Suprapubic skin (tissue), 4 donors: Measurements from ENCODE around the gene SYPL1. TPM values are rescaled to one million over a fixed set of nuclear protein-coding genes. Genes with fewer than 3 reads are reported as not detected.

ENCODE experiments used
- DNase-seq, 2 donors: peaks; one replicate each; pipeline ENCODE4 v3.0.0-alpha.2; 2019; ENCODE audit warnings: low spot score in 2 of 2
- H3K27ac ChIP-seq: fragments of 200-600 bp; sonication (generic); one replicate; pipeline ENCODE4 v1.5.1; 2019
- H3K27me3 ChIP-seq: fragments of 200-600 bp; sonication (generic); one replicate; pipeline ENCODE4 v1.5.1; 2019
- H3K36me3 ChIP-seq: fragments of 200-600 bp; sonication (generic); one replicate; pipeline ENCODE4 v1.5.1; 2019
- H3K4me1 ChIP-seq: fragments of 200-600 bp; sonication (generic); one replicate; pipeline ENCODE4 v1.5.1; 2019
- H3K4me3 ChIP-seq: fragments of 200-600 bp; sonication (generic); one replicate; pipeline ENCODE4 v1.5.1; 2019; ENCODE audit warnings: mild to moderate bottlenecking
- H3K9me3 ChIP-seq: fragments of 200-600 bp; sonication (generic); one replicate; pipeline ENCODE4 v1.5.1; 2019
- EP300 ChIP-seq: sonication (generic); formaldehyde crosslinking; IDR thresholded peaks from one replicate; pipeline ENCODE4 v1.6.1; 2017; ENCODE audit warnings: antibody characterized with exemption
- POLR2A ChIP-seq, 2 donors: fragments of 450-650 bp; IDR thresholded peaks; one replicate each; pipeline ENCODE4 v1.6.1; 2017; ENCODE audit warnings: antibody characterized with exemption in 2 of 2, mild to moderate bottlenecking in 2 of 2, moderate library complexity in 2 of 2
- POLR2AphosphoS5 ChIP-seq, 3 donors: sonication (generic); formaldehyde crosslinking; IDR thresholded peaks; one replicate each; pipeline ENCODE4 v1.6.1; 2017; ENCODE audit warnings: antibody characterized with exemption in 3 of 3
- WGBS: methylation state at CpG from one replicate; pipeline ENCODE4 v1.1.5; 2018; 5-methylcytosine and 5-hydroxymethylcytosine counted together
- total RNA-seq, 4 donors: library from RNA; depleted of rRNA; stranded (reverse); fragments of >200 nt; gene quantifications; one replicate each; pipeline ENCODE4 v1.1.0, GENCODE V29; 2016
- TF ChIP-seq, protein P1 (sequence below), 2 donors: fragments of 200-600 bp in 1 of 2; fragments of 450-650 bp in 1 of 2; sonication (generic) in 1 of 2; IDR thresholded peaks; one replicate each; pipeline ENCODE4 v1.5.1; 2016 to 2019; ENCODE audit warnings: antibody characterized with exemption in 2 of 2, mild to moderate bottlenecking in 1 of 2, moderate library complexity in 1 of 2

The SYPL1 gene
- total RNA-seq, 4 donors from 2014 or later = 71.3 to 115 (median 99.3) TPM

DNA sequence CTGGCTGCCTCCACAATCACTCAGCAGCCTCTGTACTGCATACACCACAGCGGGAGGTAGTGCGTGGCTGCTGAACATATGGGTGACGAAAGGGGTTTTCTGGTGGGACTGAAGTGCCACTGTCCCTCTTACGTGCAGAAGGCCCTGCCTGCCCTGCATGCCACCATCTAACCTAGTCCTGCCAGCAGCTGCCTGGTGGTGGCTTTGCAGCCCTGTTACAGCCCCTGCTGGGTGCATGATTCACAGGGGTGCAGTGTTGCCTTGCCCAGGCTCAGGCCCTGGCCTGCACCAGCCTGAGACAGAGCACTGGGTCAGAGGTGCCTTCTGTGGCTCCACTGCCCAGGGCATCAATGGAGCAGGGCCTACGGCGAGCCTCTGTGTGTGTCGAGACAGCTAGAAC is 50.1 kb downstream of the SYPL1 start:
- Histone ChIP-seq H3K4me1 (peaks cover 84% of the 10 kb centered on the region), H3K9me3 (no peaks in the 10 kb centered on the region), H3K4me3 (no peak overlapping the region), H3K36me3 (no peaks in the 10 kb centered on the region), H3K27me3 (no peaks in the 10 kb centered on the region), H3K27ac (no peak overlapping the region)
- DNase-seq = no peak
- TF ChIP-seq POLR2A (IDR thresholded peaks at IDR 0.05) = no peak
- no peak for TF ChIP-seq EP300
- TF ChIP-seq, protein P1, sequence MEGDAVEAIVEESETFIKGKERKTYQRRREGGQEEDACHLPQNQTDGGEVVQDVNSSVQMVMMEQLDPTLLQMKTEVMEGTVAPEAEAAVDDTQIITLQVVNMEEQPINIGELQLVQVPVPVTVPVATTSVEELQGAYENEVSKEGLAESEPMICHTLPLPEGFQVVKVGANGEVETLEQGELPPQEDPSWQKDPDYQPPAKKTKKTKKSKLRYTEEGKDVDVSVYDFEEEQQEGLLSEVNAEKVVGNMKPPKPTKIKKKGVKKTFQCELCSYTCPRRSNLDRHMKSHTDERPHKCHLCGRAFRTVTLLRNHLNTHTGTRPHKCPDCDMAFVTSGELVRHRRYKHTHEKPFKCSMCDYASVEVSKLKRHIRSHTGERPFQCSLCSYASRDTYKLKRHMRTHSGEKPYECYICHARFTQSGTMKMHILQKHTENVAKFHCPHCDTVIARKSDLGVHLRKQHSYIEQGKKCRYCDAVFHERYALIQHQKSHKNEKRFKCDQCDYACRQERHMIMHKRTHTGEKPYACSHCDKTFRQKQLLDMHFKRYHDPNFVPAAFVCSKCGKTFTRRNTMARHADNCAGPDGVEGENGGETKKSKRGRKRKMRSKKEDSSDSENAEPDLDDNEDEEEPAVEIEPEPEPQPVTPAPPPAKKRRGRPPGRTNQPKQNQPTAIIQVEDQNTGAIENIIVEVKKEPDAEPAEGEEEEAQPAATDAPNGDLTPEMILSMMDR (IDR thresholded peaks at IDR 0.05) = no peak
- TF ChIP-seq POLR2AphosphoS5 (IDR thresholded peaks at IDR 0.05) = no peak
- 98% methylated on average over 7 of the region's 7 CpGs for WGBS

DNA sequence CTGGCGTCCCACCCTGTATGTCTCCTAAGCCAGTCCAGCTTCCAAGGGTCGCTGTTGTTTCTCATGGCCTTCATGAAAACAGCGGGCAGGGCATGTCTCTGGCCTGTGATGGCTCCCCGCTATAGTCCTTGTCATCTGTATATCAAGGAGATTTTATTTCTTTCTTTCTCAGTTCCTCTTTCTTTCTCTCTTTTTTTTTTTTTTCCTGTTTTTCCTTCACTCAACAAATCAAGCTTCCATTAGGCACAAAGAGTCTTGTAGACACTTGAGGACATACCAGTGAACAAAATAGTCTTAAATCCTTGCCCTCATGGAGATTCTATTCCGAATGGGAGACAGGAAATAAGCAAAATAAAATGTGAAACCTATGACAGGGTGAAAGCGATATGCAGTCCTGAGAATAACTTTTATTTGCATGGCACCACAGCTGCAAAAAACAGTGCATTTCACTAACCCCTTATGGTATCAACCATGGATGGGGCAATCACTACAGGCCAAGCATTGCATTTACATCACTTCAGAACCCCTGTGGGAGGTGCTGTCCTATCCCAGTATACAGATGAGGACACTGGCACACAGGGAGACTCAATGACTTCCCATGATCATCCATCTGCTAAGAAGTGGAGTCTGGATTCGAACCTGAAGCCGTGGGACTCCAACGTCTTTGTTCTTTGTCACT is 50.7 kb downstream of the SYPL1 start:
- 96% methylated on average over 9 of the region's 9 CpGs for WGBS
- Histone ChIP-seq H3K36me3 (no peaks in the 10 kb centered on the region), H3K27me3 (no peaks in the 10 kb centered on the region), H3K4me3 (no peak overlapping the region), H3K9me3 (no peaks in the 10 kb centered on the region), H3K27ac (peak overlapping the region; percentile 59), H3K4me1 (peaks cover 88% of the 10 kb centered on the region)
- TF ChIP-seq POLR2A (IDR thresholded peaks at IDR 0.05) (no peak), EP300 (no peak), POLR2AphosphoS5 (IDR thresholded peaks at IDR 0.05) (no peak)
- TF ChIP-seq, protein P1 (IDR thresholded peaks at IDR 0.05) = no peak
- DNase-seq = no peak

DNA sequence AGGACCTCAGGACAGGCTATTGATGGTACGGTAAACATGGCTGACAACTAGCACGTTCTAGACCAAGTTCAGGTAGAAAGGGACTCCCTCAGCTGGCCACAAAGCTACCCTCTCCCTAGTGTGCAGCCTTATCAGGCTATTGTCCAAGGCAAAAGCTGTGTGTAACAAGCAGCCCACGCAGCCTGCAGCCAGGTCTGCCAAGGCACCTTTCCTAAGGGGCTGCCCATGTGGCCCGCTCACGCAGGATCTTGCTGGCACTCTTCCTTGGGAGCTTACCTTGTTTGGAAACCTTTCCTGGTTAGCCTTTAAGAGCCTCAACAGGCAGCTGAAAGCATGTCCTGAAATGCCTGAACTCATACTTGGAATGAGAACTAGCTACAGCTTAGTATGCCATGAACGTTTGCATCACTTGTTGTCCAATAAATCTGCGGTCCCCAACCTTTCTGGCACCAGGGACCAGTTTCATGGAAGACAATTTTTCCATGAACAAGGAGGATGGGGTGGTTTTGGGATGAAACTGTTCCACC is 51.7 kb downstream of the SYPL1 start:
- Histone ChIP-seq H3K4me3 (no peak overlapping the region), H3K4me1 (peaks cover 80% of the 10 kb centered on the region), H3K36me3 (no peaks in the 10 kb centered on the region), H3K27me3 (no peaks in the 10 kb centered on the region), H3K9me3 (no peaks in the 10 kb centered on the region), H3K27ac (peak overlapping the region; percentile 59)
- no peak for DNase-seq
- no peak for TF ChIP-seq EP300
- TF ChIP-seq, protein P1 (IDR thresholded peaks at IDR 0.05) = no peak
- no peak for TF ChIP-seq POLR2A (IDR thresholded peaks at IDR 0.05)
- TF ChIP-seq POLR2AphosphoS5 (IDR thresholded peaks at IDR 0.05) = no peak
- WGBS = 64% methylated on average over 6 of the region's 7 CpGs

DNA sequence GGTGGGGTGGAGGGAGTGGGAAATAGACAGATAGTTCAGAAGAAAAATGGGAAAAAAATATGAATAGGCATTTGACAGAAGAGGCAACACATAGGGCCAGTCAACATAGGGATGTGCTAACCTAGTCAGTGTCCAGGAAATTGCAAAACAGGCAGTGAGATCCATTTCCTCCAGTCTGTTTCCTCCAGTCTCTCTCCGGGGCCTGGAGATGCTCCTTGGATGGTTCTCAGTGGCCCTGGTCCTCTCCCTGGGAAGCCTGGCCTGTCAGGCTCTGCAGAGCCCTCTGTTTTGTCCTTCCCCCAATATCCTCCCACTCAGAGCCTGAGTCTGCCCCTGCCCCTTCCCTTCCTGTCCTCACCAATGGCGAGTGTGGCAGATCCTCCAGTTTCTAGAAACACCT is 52.6 kb downstream of the SYPL1 start:
- no peak for TF ChIP-seq EP300
- TF ChIP-seq, protein P1 (IDR thresholded peaks at IDR 0.05) = no peak
- TF ChIP-seq POLR2A (IDR thresholded peaks at IDR 0.05) = no peak
- TF ChIP-seq POLR2AphosphoS5 (IDR thresholded peaks at IDR 0.05) = no peak
- no peaks in the 10 kb centered on the region for H3K36me3 ChIP-seq
- H3K4me3 ChIP-seq = no peak overlapping the region
- DNase-seq = no peak
- peak overlapping the region; percentile 59 for H3K27ac ChIP-seq
- 86% methylated on average over 2 of the region's 2 CpGs for WGBS
- H3K4me1 ChIP-seq = peaks cover 71% of the 10 kb centered on the region
- no peaks in the 10 kb centered on the region for H3K27me3 ChIP-seq
- H3K9me3 ChIP-seq = no peaks in the 10 kb centered on the region

DNA sequence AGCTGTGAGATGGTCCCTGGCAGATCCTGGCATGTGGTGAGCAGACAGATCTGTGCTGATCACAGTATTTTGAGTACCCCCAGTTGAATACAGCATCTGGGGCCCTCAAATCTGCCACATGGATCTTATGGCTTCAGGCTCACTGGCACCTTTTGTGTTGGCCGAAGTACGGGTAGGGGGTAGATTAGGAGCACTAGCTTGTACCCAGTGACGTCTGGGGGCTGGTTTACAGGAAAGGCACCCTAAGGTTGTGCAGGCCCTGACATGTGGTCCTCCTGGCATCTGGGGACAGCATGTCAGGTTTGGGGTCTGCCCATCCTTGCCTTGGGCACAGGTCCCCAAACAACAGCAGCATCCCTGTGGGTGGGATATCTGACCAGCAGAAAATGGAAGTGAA is 53.2 kb downstream of the SYPL1 start:
- 40% methylated on average over 3 of the region's 3 CpGs for WGBS
- TF ChIP-seq POLR2AphosphoS5 (IDR thresholded peaks at IDR 0.05) (no peak), EP300 (no peak), POLR2A (IDR thresholded peaks at IDR 0.05) (no peak)
- TF ChIP-seq, protein P1 (IDR thresholded peaks at IDR 0.05) = no peak
- Histone ChIP-seq H3K4me1 (peaks cover 64% of the 10 kb centered on the region), H3K27me3 (no peaks in the 10 kb centered on the region), H3K36me3 (no peaks in the 10 kb centered on the region), H3K9me3 (no peaks in the 10 kb centered on the region), H3K27ac (peak overlapping the region; percentile 59), H3K4me3 (no peak overlapping the region)
- no peak for DNase-seq
